RWPE1 (cell line): ENCODE results near the gene ATXN7L2.

Experiments used
- CTCF ChIA-PET: fragments of 350-600 bp; sonication (Branson Sonifier 250); formaldehyde crosslinking; extraction: SDS; loops from one replicate; lab custom pipeline; 2021; lab: Yijun Ruan, JAX
- POLR2A ChIA-PET: fragments of 400-600 bp; formaldehyde crosslinking; extraction: SDS; loops from one replicate; lab custom pipeline; 2020; ENCODE audit warnings: antibody characterized with exemption; ENCODE audit not compliant: low non-redundant PET; lab: Yijun Ruan, JAX
- DNase-seq: peaks from one replicate; pipeline ENCODE4 v3.0.0; 2012; ENCODE audit warnings: low spot score
- H3K27ac ChIP-seq: fragments of 450-650 bp; 2 replicates; pipeline ENCODE4 v1.5.1; 2017
- CTCF ChIP-seq: fragments of 450-650 bp; conservative IDR thresholded peaks from 2 replicates; pipeline ENCODE4 v1.5.1; 2017; ENCODE audit warnings: low read depth, mild to moderate bottlenecking

Gene ATXN7L2

GRCh38 chr1:109502364-109502851 lies 18.7 kb downstream of the ATXN7L2 start:
- ChIA-PET CTCF (interaction anchor here (0.7 kb wide), 1 partner anchor 31 kb away, joined by 3 read pairs; no protein-coding TSS in a partner anchor), POLR2A (no interaction called here)
- no peak for DNase-seq
- no peak overlapping the region for H3K27ac ChIP-seq
- no peak for TF ChIP-seq CTCF

- POLR2A ChIA-PET: no interaction called here
- no peak overlapping the region for H3K27ac ChIP-seq
- no peak for TF ChIP-seq CTCF
- DNase-seq: no peak
- CTCF ChIA-PET: interaction anchor here (0.6 to 6.9 kb wide), 2 partner anchors 28 to 110 kb away, joined by 4 to 41 read pairs; no protein-coding TSS in a partner anchor
Observed at GRCh38 chr1:109503935-109504334, 20.2 kb downstream of the ATXN7L2 start.

- DNase-seq: no peak
- no peak overlapping the region for H3K27ac ChIP-seq
- ChIA-PET POLR2A (no interaction called here), CTCF (interaction anchor here (0.6 to 6.9 kb wide), 3 partner anchors 12 to 27 kb away, joined by 3 to 41 read pairs (median 3); no protein-coding TSS in a partner anchor)
- no peak for TF ChIP-seq CTCF
Observed at GRCh38 chr1:109504974-109505373, 21.3 kb downstream of the ATXN7L2 start.

GRCh38 chr1:109508001-109508872 lies 24.5 kb downstream of the ATXN7L2 start:
- POLR2A ChIA-PET: no interaction called here
- DNase-seq: no peak
- no peak for TF ChIP-seq CTCF
- CTCF ChIA-PET: interaction anchor here (0.6 to 6.9 kb wide), 3 partner anchors 14 to 52 kb away, joined by 3 to 41 read pairs (median 3); no protein-coding TSS in a partner anchor
- H3K27ac ChIP-seq: no peak overlapping the region

- CTCF ChIA-PET: interaction anchor here (0.6 to 6.9 kb wide), 2 partner anchors 13 to 23 kb away, joined by 3 to 41 read pairs; no protein-coding TSS in a partner anchor
- TF ChIP-seq CTCF: no peak
- no peak overlapping the region for H3K27ac ChIP-seq
- DNase-seq: no peak
- POLR2A ChIA-PET: no interaction called here
Observed at GRCh38 chr1:109508873-109509175, 25.1 kb downstream of the ATXN7L2 start.
